NCI-H524 treated with DMSO at 0.1 percent for 48 hours (cell line): ENCODE measurements around the gene SYNE3.

Experiments
- DNase-seq: peaks from one replicate; lab custom pipeline; 2025; lab: John Stamatoyannopoulos, UW

Gene SYNE3

DNA sequence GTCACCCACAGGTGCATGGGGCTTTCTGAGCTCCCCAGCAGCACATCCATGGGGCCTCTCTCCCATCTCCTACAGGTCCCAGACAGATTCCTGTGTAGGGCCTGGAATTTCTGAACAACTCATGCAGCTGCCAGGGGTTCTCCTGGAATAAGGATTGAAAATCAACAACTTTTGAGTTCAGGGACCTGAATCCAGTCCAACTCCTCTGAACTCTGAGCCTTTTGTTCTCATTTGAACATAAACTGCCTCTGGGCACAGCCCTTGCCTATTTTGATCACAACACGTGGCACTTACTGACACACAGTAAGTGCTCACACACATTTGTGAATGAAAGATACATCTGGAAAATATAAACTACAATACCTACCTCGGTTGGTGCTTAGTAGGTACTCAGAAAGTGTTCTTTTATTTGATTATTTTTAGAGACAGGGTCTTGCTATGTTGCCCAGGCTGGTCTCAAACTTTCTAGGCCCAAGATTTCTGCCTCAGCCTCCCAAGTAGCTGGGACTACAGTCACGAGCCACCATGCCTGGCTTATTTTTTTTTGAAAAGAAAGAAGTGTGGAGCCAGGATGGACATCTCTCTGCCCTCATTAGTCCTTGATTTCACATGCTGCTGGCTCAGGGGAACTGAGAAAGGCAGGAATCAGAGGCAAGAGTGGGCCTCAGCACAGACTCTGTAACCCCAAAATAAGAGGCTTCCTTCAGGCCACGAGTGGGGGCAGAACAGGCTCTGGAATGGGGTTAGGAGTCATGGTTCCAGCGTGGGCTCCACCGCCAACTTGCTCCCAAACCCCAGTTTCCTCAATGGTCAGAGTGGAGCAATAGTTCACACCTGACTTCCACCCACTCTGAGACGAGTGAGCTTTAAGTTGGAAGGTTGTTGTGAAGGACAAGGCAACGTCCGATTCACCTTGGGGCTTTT lies 27.0 kb downstream of the SYNE3 start:
- no peak for DNase-seq

DNA sequence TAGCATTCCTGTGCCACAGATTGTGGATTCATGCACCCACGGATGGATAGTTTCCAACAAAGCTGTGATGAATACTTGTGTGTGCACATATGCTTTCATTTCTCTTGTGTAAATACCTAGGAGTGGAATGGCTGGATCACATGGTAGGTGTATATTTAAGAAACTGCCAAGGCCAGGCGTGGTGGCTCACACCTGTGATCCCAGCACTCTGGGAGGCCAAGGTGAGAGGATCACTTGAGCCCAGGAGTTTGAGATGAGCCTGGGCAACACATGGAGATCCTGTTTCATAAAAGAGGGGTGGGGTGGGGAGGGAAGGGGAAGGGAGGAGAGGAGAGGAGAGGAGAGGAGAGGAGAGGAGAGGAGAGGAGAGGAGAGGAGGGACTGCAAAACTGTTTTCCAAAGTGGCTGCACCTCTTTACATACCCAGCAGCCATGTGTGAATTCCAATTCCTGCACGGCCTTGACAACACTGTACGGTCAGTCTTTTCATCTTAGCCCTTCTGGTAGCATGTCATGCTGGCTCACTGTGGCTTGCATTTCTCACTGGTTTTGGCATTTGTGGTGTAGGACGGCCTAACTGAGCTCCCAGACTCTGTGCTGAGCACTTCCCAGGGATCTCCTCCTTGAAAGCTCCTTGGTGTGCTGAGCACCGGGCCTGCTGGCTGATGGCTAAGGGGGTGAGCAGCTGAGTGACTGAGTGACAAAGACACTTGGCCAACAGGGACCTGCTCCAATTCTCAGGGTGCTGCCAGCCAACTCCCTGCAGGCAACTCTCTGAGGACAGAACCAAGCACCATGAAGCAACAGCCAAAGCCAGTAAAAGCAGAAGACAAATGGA lies 27.9 kb downstream of the SYNE3 start:
- DNase-seq, result no peak

DNA sequence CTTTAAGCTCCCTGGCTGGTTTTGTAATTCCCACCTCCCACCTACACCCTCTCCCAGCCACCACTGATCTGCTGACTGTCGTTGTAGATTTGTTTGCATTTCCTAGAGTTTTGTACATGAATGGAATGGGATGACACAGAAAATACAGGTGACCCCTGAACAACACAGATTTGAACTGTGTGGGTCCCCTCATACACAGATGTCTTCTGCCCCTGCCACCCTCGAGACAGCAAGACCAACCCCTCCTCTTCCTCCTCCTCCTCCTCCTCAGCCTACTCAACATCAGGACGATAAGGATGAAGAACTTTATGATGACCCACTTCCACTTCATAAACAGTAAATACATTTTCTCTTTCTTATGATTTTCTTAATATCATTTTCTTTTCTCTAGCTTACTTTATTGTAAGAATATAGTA lies 28.8 kb downstream of the SYNE3 start:
- DNase-seq, result no peak

DNA sequence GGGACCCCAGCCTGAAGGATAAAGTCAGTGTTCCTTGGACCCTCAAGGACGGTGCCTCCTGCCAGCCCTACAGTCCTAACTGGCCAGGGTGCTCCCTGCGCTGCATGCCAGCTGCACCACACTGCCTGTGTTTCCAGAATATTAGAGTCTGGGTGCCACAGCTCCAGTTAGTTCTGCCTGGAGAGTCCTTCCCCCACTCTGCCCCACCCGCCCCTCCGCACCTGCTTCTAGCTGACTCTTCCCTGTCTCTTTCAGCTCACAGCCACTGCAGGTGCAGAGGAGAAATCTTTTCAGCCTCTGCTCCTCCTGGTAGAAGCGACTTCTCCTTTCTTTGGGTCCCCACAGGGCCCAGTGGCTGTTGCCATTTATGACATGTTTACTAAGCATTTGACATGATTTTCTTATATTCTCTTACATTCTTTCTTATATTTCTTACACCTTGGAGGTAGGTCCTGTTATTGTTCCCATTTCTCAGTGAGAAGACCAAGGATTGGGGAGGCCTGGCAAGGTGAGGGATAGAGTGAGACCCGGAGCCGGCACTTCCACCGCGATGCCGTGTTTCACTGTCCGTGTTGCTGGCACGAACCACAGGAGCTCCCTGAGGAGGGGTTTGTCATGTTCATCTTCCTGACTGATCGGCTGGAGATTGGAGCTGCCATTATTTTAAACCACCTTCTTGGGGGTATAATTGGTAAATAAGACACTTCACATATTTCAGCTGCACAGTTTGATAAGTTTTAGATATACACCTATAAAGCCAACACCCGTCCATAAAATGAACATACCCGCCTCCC lies 29.4 kb downstream of the SYNE3 start:
- DNase-seq, result no peak

DNA sequence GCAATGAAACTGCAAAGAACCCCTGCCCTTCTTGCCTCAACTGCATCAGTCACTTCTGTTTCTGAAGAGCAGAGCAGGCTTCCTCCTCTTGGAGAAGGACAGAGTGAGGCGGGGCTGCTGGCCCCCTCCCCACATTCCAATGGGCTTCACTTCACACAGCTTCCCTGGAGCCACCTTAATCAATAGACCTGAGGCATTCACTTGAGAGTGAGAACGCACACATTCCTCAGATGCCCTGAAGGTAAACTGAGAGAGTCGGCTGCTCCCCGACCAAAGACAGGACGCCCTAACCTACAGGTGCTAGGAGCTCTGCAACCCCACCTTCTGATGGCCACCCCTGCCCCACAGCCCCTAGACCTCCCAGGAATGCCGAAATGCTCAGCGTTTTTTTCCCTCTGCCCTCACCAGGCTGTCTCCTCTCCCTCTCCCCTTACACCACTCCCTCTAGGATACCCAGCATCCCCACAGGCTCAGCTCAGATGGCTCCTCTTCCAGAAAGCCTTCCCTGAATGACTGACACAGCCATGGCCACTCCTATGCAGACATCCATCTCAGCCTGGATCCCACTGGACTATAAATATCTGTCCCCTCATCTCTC lies 31.1 kb downstream of the SYNE3 start:
- DNase-seq, result no peak

DNA sequence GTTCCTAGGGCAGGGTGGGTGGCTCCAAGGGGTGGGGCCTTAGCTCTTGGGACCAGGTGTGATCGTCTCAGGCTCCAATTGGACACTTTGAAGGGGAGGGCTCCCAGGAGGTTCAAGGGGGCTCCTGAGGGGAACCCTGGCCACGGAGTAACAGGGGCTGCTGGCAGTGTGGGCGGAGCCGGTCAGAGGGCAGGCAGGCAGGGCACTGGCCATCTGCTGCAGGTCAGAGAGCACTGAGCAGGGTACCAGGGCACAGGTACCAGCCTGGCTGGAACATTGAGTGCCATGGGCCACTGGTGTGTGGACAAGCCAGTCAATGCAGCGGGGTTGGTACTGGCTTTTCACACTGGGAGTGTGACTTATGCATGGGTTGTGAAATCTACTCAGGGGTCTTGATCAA lies 32.2 kb downstream of the SYNE3 start:
- no peak for DNase-seq

DNA sequence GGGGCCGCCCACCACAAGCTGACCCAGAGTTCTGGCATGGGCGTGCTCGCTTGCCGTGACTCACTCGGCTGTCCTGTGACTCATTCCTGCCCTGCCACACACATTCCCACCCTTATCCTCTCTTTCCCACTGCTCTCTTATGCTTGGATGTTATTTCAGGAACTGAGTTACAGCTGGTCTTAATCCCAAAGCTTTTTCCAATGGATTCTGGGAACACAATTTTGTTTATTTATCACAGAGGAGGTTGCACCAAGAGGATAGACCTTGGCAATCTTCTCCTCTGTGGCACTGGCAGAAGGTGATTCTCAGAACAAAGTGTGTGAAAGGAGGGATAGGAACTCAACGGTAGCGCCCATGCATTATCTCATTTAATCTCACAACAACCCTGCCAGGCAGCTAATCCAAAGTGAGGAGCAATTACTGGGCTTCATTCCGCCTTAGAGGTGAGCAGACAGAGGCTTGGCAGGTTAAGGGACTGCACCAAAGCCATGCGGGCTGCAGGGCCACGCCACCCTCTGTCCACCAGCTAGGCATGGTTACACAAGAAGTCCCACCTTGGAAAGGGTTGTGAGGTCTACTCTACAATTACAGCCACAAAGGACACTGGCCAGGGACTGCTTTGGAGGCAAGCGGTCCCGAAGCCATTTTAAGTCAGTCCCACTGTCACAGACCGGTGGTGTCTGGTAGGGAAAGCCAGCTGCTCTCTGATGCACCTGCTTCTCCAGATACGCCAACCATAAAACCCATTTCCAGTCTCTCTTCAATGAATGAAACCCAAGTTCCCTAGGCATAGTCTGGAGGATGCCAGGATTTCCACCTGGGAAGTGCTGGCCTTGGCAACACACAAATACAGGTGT lies 32.9 kb downstream of the SYNE3 start:
- DNase-seq, result no peak

DNA sequence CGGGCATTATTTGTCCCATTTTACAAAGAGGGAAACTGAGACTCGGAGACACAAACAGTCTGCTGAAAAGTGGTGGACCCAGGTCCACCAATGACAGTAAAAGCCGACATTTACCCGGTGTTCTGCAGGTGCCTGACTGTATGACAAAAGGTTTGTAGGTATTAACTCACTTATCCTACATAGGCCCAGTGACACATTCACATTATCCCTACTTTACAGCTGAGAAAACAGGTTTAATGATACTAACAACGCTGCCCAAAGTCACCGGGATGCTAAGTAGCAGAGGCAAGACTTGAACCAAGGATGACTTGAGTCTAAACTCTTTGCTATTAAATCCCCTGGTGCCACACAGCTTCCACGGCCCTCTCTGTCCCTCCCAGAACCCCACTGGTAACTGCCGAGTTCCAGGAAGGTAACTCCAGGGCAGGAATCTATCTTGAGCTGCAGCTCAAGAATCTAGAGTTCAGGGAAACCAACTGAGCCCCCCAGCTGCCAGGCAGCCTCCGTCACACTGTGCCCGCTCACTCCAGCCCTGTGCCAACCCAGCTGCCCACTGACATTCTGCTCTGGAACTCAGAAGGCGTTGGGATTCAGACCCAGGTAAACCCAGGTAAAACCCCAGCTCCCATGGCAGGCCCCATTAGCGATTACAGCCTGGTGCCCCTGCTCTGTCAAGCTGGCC lies 33.7 kb downstream of the SYNE3 start:
- no peak for DNase-seq

DNA sequence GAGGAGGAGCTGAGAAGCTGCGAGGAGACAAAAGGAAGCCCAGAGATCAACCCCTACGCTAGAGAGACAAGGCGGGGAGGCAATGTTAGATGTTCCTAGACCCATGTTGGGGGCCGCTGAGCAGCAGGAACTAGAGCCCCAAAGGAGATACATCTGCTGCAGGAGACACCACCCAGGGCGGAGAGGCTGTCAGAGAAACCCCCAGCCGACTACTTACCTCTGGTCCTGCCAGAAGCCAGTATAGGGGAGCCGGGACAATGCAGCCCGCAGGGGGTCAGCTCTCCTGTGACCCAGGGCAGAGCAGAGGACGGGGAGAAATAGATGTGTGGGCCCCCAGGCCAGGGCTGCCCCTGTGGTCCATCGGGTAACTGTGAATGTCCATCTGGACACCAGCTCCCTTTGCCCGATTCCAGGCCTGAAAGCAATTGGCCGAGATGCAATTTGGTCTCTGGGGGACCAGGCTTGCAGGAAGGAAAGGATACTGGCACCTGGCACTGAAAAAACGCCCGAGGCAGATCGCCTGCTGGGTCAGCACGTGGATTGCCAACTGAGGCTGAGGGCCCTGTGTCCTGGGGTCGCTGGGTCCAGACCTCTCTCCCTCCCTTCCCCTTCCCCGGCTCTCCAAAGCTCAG lies 34.9 kb downstream of the SYNE3 start:
- no peak for DNase-seq

DNA sequence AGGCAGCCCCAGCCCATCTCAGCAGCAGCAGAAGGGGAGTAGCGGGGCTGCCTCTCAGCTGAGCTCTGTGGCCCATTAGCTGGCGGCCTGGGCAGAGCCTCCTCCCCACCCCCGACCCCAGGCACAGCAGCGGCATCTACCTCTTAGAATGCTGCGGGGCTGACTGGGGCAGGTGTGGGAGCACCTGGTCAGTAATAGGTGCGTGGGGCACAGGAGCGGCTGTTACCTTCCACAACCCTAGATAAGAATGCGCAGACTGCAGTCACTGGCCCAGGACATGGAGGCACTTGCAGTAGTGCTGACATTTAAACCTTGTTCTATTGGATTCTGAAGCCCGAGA lies 35.6 kb downstream of the SYNE3 start:
- DNase-seq, result no peak

DNA sequence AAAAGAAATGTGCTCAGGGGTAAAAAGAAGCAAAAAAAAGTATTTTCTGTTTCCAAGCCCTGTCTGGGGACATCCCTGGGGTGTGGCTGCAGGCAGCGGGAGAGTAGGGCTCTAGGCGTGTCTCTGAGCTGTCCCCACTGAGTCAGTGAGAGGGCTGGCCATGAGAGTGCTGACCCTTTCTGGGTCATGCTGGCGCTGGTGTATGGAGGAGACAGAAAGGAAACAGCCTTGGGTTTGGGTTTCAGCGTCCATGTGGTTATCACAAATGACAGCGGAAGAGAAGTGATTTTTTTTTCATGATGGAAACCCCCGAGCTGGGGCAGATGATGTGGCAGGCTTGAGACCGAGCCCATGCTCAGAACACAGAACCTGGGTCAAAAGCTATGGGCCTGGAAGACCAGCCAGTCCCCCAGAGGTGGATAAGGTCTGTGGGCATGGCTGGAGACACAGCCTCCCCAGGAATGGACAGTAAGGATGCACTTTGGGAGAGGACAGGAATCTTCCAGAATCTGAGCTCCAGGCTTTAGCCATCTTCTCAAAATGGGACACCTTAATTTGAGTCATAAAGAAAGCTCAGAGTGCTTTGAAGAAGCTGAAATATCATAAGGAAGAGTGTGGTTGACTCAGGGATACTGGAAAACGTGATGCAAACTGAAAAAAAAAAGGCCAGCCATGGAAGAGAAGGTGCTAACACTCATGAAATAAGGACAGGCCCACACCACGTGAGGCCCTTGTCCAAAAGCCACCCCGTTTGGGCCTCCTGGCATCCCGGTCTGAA lies 36.2 kb downstream of the SYNE3 start:
- no peak for DNase-seq

DNA sequence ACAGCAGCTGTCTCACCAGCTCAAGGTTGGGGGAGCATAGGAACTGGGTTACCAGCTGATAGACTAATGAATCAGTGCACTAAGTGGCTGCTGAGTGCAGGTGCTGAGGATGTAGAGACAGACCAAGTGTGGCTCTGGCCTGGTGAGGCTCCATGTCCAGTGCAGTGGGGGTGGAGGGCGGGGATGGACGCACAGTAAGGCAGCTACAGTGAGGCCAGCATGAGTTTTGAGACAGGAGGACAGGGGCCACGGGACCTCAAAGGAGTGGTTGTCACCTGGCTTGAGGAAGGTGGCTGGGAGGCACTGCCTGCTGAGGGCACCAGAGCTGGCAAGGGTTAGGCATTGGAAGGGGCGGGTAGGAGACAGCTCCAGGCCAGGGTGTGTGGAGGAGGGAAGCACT lies 37.0 kb downstream of the SYNE3 start:
- DNase-seq, result no peak

DNA sequence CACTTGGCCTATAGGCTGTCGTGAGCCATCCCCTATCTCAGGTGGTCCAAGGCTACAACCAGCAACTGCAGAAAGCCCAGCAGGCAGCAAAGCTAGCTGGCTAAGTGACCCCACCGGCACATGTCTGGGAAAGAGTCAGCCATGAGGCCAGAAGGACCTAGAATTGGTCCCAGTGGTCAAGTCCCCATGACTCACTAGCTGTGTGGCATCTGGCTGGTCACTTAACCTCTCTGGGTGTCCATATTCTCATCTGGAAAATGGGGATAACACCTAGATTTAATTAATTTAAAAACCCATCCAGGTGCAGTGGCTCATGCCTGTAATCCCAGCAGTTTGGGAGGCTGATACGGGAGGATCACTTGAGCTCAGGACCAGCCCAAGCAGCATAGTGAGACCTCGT lies 37.6 kb downstream of the SYNE3 start:
- no peak for DNase-seq

DNA sequence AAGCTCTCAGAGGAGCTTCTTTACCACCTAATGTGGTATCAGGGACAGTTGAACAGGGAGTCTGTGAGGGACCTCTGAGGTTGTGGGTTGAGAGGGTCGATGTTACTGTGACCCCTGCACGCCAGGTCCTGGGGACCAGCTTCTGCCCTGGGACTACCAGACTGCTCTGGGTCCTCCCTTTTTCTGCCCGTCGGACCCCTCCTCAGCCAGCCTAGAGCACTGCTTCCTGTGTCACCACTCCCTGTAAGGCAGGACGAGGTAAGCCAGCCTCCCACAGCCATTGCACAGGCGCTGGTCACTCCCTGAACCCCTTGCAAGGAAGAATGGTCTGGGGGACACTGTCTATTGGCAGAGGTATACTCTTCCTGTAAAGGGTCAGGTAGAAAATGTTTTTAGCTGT lies 38.1 kb downstream of the SYNE3 start:
- DNase-seq, result no peak

DNA sequence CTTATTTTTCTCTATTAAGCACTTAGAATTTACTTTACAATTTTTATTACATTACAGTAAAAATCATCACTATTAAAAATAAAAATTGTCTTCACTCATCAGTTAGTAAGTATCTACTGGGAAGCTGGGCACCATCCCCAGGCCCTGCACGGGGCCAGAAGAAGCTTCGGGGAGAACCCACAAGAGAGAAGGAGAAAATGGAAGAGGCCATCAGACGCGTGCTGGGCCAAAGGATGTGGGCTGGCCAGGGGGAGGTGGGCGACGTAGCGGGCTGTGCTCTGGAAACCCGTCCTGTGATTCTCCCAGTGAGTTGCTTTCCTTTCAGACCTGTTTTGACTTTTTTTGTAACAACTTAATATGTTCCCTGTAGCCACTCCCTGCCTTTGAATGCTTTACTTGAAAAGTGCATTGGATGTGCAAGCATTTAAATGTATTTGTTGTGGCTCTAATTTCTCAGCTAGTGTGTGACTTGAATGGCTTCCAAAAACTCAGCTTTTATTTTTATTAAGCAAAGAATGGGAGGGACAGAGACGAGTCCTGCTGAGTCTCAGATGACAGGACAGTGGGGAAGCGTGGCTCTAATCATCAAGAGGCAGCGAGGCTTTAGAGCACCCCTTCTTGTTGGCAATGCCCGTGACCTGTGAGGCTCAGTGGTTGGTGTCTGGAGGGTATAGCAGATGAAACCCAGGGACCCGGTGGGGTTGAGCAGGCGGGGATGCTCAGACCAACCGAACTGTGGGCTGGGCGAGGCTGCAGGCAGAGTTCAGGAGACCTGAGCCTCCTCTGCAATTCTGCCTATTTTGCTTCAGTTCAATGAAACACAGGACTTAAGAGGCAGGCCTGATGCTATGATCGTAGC lies 38.8 kb downstream of the SYNE3 start:
- DNase-seq, result no peak

DNA sequence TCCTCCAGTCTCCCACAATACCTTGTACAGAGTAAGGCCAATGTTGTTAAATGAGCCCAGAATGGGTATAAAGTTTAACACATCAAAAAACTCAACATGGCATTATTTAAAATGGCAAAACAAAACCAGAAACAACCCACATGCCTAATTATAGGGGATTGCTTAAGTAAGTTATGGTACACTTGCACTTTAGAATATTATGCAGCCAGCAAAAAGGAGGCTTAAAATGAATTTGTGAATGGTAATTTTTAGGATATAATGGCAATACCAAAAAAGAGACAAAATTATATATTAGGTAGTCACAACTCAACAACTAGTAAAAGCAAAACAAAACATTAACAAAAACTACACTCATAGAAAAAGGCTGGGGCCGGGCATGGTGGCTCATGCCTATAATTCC lies 39.7 kb downstream of the SYNE3 start:
- no peak for DNase-seq

DNA sequence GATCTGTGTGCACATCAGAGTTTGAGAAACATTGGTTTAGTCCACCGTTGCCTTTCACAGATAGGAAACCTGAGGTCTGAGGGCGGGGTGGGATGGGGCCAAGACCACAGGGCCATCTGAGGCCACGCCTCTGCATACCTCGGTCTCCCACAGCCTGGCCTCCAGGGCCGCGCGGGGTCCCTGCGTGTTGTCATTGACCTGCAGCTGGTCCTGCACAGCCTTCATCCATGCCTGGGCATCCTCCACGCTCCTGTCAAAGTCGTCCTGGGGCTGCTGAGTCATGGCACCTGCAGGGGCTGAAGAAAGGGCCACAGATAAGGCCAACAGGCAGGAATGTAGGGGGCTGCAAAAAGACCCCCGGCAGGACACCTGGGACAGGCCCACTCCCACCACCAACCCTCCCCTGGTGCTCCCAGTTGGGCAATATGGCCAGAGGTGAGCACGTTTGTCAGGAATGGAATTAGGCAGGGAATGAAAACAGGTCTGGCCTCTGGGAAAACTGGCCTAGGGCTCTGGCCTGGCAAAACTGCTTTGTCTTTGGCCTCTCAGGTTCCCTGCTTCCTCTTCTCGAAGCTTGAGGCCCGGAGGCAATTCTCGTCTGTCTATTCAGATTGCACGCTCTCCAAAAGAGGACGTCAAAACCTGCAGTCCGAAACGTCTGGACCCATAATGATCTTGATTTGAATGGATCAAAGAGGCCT lies 40.8 kb downstream of the SYNE3 start:
- no peak for DNase-seq

DNA sequence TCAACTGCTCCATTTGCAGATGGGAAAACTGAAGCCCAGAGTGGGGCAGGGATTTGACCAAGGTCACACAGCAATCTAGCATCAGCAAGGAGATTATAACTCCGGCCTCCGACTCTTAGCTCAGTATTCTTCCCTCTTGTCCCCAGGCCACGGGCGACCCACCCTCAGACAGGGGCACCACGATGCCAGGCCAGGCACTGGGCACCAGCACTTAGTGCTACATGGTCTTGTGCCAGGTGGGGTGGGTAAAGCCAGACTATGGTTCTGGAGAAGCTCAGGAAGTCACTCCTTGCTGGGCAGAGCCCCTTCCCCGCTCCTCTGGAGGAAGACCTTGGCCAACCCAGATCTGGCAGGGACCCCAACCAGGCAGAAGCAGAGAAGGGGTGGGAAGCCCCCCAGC lies 41.5 kb downstream of the SYNE3 start:
- no peak for DNase-seq
